GM10248 (cell line): ENCODE measurements around the gene TCF7L1.

ENCODE experiments used
- CTCF ChIA-PET: fragments of 300-600 bp; sonication (Branson Sonifier 250); formaldehyde crosslinking; extraction: SDS; loops from one replicate; lab custom pipeline; 2021; ENCODE audit warnings: antibody characterized with exemption; lab: Yijun Ruan, JAX
- POLR2A ChIA-PET: fragments of 350-650 bp; sonication (Branson Sonifier 250); formaldehyde crosslinking; extraction: SDS; loops from one replicate; lab custom pipeline; 2020; ENCODE audit warnings: antibody characterized with exemption; lab: Yijun Ruan, JAX
- DNase-seq: peaks from one replicate; pipeline ENCODE4 v3.0.0; 2012; ENCODE audit errors: extremely low spot score
- TF ChIP-seq, protein P1 (sequence below): IDR thresholded peaks from 2 replicates; pipeline ENCODE4 v1.5.1; 2012; ENCODE audit warnings: mild to moderate bottlenecking, low read depth; ENCODE audit errors: extremely low read depth, missing control alignments, control extremely low read depth

Gene TCF7L1

GRCh38 chr2:85183479-85183878 lies 50.3 kb downstream of the TCF7L1 start:
- POLR2A ChIA-PET, result no interaction called here
- TF ChIP-seq, protein P1, sequence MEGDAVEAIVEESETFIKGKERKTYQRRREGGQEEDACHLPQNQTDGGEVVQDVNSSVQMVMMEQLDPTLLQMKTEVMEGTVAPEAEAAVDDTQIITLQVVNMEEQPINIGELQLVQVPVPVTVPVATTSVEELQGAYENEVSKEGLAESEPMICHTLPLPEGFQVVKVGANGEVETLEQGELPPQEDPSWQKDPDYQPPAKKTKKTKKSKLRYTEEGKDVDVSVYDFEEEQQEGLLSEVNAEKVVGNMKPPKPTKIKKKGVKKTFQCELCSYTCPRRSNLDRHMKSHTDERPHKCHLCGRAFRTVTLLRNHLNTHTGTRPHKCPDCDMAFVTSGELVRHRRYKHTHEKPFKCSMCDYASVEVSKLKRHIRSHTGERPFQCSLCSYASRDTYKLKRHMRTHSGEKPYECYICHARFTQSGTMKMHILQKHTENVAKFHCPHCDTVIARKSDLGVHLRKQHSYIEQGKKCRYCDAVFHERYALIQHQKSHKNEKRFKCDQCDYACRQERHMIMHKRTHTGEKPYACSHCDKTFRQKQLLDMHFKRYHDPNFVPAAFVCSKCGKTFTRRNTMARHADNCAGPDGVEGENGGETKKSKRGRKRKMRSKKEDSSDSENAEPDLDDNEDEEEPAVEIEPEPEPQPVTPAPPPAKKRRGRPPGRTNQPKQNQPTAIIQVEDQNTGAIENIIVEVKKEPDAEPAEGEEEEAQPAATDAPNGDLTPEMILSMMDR, result no peak
- DNase-seq, result no peak
- CTCF ChIA-PET, result interaction anchor here (1.7 kb wide), 1 partner anchor 9 kb away, joined by 3 read pairs; no protein-coding TSS in a partner anchor

- CTCF ChIA-PET, result interaction anchor here (1.1 to 1.7 kb wide), 5 partner anchors 8 to 101 kb away, joined by 3 to 4 read pairs (median 3); no protein-coding TSS in a partner anchor
- TF ChIP-seq, protein P1, result no peak
- POLR2A ChIA-PET, result no interaction called here
- no peak for DNase-seq
Measured at GRCh38 chr2:85184231-85184630, 51.0 kb downstream of the TCF7L1 start.

DNA sequence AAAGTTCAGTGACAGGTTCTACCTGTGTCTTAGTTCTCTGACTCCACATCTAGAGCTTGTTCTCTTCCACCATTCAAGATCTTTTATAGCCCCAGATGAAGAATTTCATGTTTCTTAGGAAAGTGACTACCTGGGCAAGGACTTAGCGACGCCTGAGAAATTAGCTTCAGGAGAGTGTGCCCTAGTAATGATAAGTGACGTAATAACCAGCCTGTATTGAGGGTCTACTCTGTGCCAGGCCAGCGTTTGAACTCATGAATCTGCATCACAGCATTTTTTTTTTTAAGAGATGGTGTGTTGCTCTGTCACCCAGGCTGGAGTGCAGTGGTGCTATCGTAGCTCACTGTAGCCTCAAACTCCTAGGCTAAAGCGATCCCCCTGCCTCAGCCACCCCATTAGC lies 51.8 kb downstream of the TCF7L1 start:
- DNase-seq, result no peak
- TF ChIP-seq, protein P1, result no peak
- ChIA-PET POLR2A (no interaction called here), CTCF (interaction anchor here (1.1 to 1.4 kb wide), 4 partner anchors 15 to 102 kb away, joined by 3 to 4 read pairs (median 3); no protein-coding TSS in a partner anchor)

GRCh38 chr2:85185431-85185940 lies 52.3 kb downstream of the TCF7L1 start:
- CTCF ChIA-PET, result interaction anchor here (1.1 to 1.6 kb wide), 6 partner anchors 7 to 102 kb away, joined by 3 to 6 read pairs (median 3); no protein-coding TSS in a partner anchor
- DNase-seq, result no peak
- POLR2A ChIA-PET, result no interaction called here
- TF ChIP-seq, protein P1, result no peak

DNA sequence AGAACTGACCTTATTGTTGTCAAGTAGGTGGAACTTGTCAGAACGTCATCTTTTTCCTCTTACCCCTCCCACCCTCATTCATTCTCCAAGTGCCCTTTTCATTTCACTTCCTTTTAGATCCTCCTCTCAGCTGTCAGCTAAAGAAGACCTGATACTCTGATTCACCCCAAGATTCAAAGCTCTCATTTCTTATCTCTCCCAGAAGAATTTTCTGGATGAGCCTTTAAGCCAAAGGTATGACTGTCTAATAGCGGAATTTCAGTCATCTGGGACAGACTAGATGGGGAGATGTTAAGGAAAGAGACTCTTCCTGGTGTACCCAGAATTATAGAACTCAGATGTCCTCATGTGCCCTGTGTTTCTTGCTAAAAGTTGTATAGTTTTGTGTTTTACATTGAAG lies 53.9 kb downstream of the TCF7L1 start:
- ChIA-PET POLR2A (no interaction called here), CTCF (interaction anchor here (1.5 to 1.6 kb wide), 2 partner anchors 9 to 12 kb away, joined by 3 to 6 read pairs; no protein-coding TSS in a partner anchor)
- DNase-seq, result no peak
- TF ChIP-seq, protein P1, result no peak

- DNase-seq, result no peak
- TF ChIP-seq, protein P1, result no peak
- CTCF ChIA-PET, result interaction anchor here (1.8 kb wide), 1 partner anchor 9 kb away, joined by 3 read pairs; no protein-coding TSS in a partner anchor
- POLR2A ChIA-PET, result no interaction called here
Measured at GRCh38 chr2:85188852-85189251, 55.7 kb downstream of the TCF7L1 start.
